HEK293 (cell line): ENCODE results near the gene ABCC10.
"Not testable (repeated sequence)": the region's sequence is repeated elsewhere in the genome, so short reads cannot be mapped to it uniquely, and the experiment has no call there.

Experiments
- CTCF ChIA-PET: fragments of 350-600 bp; formaldehyde crosslinking; extraction: SDS; loops from one replicate; lab custom pipeline; 2021; ENCODE audit warnings: antibody characterized with exemption; lab: Yijun Ruan, JAX
- POLR2A ChIA-PET: fragments of 300-600 bp; formaldehyde crosslinking; extraction: SDS; loops from one replicate; lab custom pipeline; 2020; ENCODE audit warnings: antibody characterized with exemption, inconsistent platforms; lab: Yijun Ruan, JAX
- H3K27ac ChIP-seq: fragments of 200-500 bp; sonication (Bioruptor generic); 2 replicates; pipeline ENCODE4 v1.5.1; 2014; ENCODE audit warnings: low read depth, low read length, control low read depth, inconsistent platforms; ENCODE audit errors: extremely low read depth
- H3K36me3 ChIP-seq, 2 experiments: fragments of 200-500 bp in 1 of 2; sonication (Bioruptor generic) in 1 of 2; 1 replicate in 1 of 2; 2 replicates in 1 of 2; pipeline ENCODE4 v1.5.1; 2014 to 2017; ENCODE audit warnings: inconsistent platforms in 2 of 2, low read length in 2 of 2; ENCODE audit not compliant: control insufficient read depth in 2 of 2, insufficient read depth in 1 of 2
- H3K4me1 ChIP-seq: fragments of 200-500 bp; sonication (Bioruptor generic); 2 replicates; pipeline ENCODE4 v1.5.1; 2014; ENCODE audit warnings: mild to moderate bottlenecking, low read length, inconsistent platforms; ENCODE audit not compliant: control insufficient read depth, insufficient read depth
- H3K4me3 ChIP-seq: 2 replicates; pipeline ENCODE4 v1.5.1; 2011; ENCODE audit warnings: low read depth, mild to moderate bottlenecking, control low read depth, low read length, moderate library complexity
- H3K9me3 ChIP-seq: fragments of 200-500 bp; sonication (Bioruptor generic); 2 replicates; pipeline ENCODE4 v1.5.1; 2014; ENCODE audit warnings: low read depth, low read length, inconsistent platforms; ENCODE audit not compliant: control insufficient read depth, insufficient read depth
- EGR2 ChIP-seq: fragments of 450-650 bp; formaldehyde crosslinking; IDR thresholded peaks from 2 replicates; pipeline ENCODE4 v1.5.1; 2016; ENCODE audit warnings: low read depth, missing biosample characterization, missing genetic modification characterization
- GLIS1 ChIP-seq: fragments of 450-650 bp; formaldehyde crosslinking; IDR thresholded peaks from 2 replicates; pipeline ENCODE4 v1.5.1; 2016; ENCODE audit warnings: missing biosample characterization, missing genetic modification characterization
- OSR2 ChIP-seq: fragments of 450-650 bp; formaldehyde crosslinking; IDR thresholded peaks from 2 replicates; pipeline ENCODE4 v1.5.1; 2016; ENCODE audit warnings: missing biosample characterization, missing genetic modification characterization
- SP3 ChIP-seq: fragments of 450-650 bp; formaldehyde crosslinking; IDR thresholded peaks from 2 replicates; pipeline ENCODE4 v1.5.1; 2016; ENCODE audit warnings: missing biosample characterization, missing genetic modification characterization
- TCF7L2 ChIP-seq: IDR thresholded peaks from 2 replicates; pipeline ENCODE4 v1.6.1; 2011; ENCODE audit warnings: low read depth, mild to moderate bottlenecking, inconsistent platforms, low read length, moderate library complexity, borderline replicate concordance
- TRIM28 ChIP-seq: IDR thresholded peaks from 2 replicates; pipeline ENCODE4 v1.6.1; 2011; ENCODE audit warnings: low read length, control low read depth, borderline replicate concordance
- ZFHX2 ChIP-seq: fragments of 450-650 bp; formaldehyde crosslinking; conservative IDR thresholded peaks from 2 replicates; pipeline ENCODE4 v1.5.1; 2016; ENCODE audit warnings: missing biosample characterization, missing genetic modification characterization
- ZIC2 ChIP-seq: fragments of 450-650 bp; formaldehyde crosslinking; IDR thresholded peaks from 2 replicates; pipeline ENCODE4 v1.5.1; 2016; ENCODE audit warnings: missing biosample characterization, missing genetic modification characterization
- ZNF335 ChIP-seq: fragments of 450-650 bp; formaldehyde crosslinking; conservative IDR thresholded peaks from 2 replicates; pipeline ENCODE4 v1.5.1; 2016; ENCODE audit warnings: missing biosample characterization, missing genetic modification characterization
- ZNF366 ChIP-seq: fragments of 450-650 bp; formaldehyde crosslinking; conservative IDR thresholded peaks from 2 replicates; pipeline ENCODE4 v1.5.1; 2016; ENCODE audit warnings: missing biosample characterization, missing genetic modification characterization
- ZNF501 ChIP-seq: fragments of 450-650 bp; formaldehyde crosslinking; IDR thresholded peaks from 2 replicates; pipeline ENCODE4 v1.5.1; 2016; ENCODE audit warnings: missing biosample characterization, missing genetic modification characterization
- ZNF521 ChIP-seq: fragments of 450-650 bp; formaldehyde crosslinking; IDR thresholded peaks from 2 replicates; pipeline ENCODE4 v1.5.1; 2017; ENCODE audit warnings: missing biosample characterization, mild to moderate bottlenecking, missing genetic modification characterization
- ZNF76 ChIP-seq: fragments of 450-650 bp; formaldehyde crosslinking; IDR thresholded peaks from 2 replicates; pipeline ENCODE4; 2016; ENCODE audit warnings: low read depth, missing biosample characterization, missing genetic modification characterization, borderline replicate concordance
- TF ChIP-seq, protein P1 (sequence below): fragments of 450-650 bp; formaldehyde crosslinking; IDR thresholded peaks from 2 replicates; pipeline ENCODE4 v1.5.1; 2016; ENCODE audit warnings: missing biosample characterization, missing genetic modification characterization
- TF ChIP-seq, protein P2 (sequence below): fragments of 450-650 bp; IDR thresholded peaks from 2 replicates; pipeline ENCODE4 v1.5.1; 2018; ENCODE audit warnings: missing biosample characterization, mild to moderate bottlenecking, missing genetic modification characterization
- TF ChIP-seq, protein P3 (sequence below): fragments of 450-650 bp; formaldehyde crosslinking; IDR thresholded peaks from 2 replicates; pipeline ENCODE4 v1.5.1; 2017; ENCODE audit warnings: missing biosample characterization, missing genetic modification characterization
- TF ChIP-seq, protein P4 (sequence below): fragments of 450-650 bp; formaldehyde crosslinking; IDR thresholded peaks from 2 replicates; pipeline ENCODE4 v1.5.1; 2017; ENCODE audit warnings: missing biosample characterization, missing genetic modification characterization
- TF ChIP-seq, protein P5 (sequence below): fragments of 450-650 bp; formaldehyde crosslinking; IDR thresholded peaks from 2 replicates; pipeline ENCODE4 v1.5.1; 2017; ENCODE audit warnings: missing biosample characterization, missing genetic modification characterization

The ABCC10 gene

DNA sequence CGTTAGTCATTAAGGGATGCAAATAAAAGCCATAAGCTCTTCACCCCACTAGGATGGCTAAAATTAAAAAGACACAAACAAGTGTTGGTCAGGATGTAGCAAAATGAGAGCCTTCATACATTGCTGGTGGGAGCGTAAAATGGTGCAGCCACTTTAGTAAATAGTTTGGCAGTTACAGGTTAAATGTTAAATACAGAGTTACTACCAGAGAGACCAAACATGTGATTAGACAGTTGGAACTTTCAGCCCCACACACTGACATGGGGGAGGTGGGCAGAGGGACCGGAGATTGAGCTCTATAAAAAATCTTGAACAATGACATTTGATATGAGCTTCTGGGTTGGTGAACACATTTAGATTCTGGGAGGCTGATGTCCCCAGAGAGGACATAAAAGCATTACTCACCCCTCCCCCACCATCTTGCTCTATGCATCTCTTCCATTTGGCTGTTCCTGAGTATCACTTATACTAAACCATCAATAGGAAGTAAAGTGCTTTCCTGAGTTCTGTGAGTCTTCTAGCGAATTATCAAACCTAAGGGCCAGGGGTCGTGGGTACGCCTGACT, 37.5 kb upstream of the ABCC10 start (continued):
- 0 out of 2 replicates have a peak, but pooled peaks have one; percentile 20 for TF ChIP-seq OSR2 (tag by site-specific recombination)
- TF ChIP-seq, protein P1, sequence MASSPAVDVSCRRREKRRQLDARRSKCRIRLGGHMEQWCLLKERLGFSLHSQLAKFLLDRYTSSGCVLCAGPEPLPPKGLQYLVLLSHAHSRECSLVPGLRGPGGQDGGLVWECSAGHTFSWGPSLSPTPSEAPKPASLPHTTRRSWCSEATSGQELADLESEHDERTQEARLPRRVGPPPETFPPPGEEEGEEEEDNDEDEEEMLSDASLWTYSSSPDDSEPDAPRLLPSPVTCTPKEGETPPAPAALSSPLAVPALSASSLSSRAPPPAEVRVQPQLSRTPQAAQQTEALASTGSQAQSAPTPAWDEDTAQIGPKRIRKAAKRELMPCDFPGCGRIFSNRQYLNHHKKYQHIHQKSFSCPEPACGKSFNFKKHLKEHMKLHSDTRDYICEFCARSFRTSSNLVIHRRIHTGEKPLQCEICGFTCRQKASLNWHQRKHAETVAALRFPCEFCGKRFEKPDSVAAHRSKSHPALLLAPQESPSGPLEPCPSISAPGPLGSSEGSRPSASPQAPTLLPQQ (tag by site-specific recombination) = no peak
- TF ChIP-seq, protein P2, sequence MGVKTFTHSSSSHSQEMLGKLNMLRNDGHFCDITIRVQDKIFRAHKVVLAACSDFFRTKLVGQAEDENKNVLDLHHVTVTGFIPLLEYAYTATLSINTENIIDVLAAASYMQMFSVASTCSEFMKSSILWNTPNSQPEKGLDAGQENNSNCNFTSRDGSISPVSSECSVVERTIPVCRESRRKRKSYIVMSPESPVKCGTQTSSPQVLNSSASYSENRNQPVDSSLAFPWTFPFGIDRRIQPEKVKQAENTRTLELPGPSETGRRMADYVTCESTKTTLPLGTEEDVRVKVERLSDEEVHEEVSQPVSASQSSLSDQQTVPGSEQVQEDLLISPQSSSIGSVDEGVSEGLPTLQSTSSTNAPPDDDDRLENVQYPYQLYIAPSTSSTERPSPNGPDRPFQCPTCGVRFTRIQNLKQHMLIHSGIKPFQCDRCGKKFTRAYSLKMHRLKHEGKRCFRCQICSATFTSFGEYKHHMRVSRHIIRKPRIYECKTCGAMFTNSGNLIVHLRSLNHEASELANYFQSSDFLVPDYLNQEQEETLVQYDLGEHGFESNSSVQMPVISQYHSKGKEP (tag by site-specific recombination) = no peak

DNA sequence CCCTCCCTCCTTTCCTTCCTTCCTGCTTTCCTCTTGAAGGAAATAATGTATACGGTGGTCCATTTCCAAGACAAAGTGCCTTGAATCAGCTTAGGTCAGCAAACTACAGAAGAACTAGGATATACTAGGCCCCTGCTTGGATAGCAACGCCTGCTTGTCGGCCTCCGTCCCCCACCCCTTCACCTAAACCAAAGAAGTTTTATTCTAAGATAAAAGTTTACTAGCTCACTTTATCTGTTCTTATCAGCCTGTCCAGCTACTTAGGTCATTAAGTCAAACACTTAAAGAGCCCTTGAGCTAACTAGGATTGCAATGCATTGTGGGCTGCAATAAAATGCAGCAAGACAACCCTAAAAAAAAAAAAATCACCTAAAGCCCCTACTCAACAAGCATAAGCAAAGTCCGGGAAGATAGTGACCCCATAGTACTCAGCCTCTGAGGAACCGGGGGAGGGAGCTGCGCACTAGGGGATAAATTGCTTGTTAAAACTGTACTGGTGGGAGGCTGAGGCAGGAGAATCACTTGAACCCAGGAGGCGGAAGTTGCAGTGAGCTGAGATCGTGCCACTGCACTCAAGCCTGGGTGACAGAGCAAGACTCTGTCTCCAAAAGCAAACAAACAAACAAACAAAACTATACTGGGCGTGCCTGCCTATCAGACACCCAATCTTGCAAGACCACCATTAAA, 36.4 kb upstream of the ABCC10 start:
- H3K4me3 ChIP-seq, H3K36me3 ChIP-seq, H3K9me3 ChIP-seq, H3K27ac ChIP-seq: not testable (repeated sequence)
- peaks cover 14% of the 10 kb centered on the region for H3K4me1 ChIP-seq
- TF ChIP-seq GLIS1 (peak; percentile 58), ZIC2 (tag by site-specific recombination) (peak; percentile 71), ZFHX2 (tag by site-specific recombination) (peak; percentile 76), TRIM28 (peak; percentile 88), ZNF366 (0 out of 2 replicates have a peak, but pooled peaks have one; percentile 40), ZNF76 (tag by site-specific recombination) (peak; percentile 59; the same call in 1 of the 2 replicates), TCF7L2 (peak; percentile 73), ZNF335 (tag by site-specific recombination) (0 out of 2 replicates have a peak, but pooled peaks have one; percentile 20), EGR2 (tag by site-specific recombination) (peak; percentile 84)
- TF ChIP-seq, protein P3, sequence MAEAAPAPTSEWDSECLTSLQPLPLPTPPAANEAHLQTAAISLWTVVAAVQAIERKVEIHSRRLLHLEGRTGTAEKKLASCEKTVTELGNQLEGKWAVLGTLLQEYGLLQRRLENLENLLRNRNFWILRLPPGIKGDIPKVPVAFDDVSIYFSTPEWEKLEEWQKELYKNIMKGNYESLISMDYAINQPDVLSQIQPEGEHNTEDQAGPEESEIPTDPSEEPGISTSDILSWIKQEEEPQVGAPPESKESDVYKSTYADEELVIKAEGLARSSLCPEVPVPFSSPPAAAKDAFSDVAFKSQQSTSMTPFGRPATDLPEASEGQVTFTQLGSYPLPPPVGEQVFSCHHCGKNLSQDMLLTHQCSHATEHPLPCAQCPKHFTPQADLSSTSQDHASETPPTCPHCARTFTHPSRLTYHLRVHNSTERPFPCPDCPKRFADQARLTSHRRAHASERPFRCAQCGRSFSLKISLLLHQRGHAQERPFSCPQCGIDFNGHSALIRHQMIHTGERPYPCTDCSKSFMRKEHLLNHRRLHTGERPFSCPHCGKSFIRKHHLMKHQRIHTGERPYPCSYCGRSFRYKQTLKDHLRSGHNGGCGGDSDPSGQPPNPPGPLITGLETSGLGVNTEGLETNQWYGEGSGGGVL (tag by site-specific recombination) = peak; percentile 28; the same call in 1 of the 2 replicates
- TF ChIP-seq, protein P2 (tag by site-specific recombination) = peak; percentile 19
- ChIA-PET POLR2A (interaction anchor here (0.5 to 1.3 kb wide), 2 partner anchors 21 to 25 kb away, joined by 4 read pairs; partner anchors contain the start of gene ZNF318), CTCF (interaction anchor here (0.9 to 1.7 kb wide), 3 partner anchors 14 to 127 kb away, joined by 3 to 7 read pairs (median 3); no protein-coding TSS in a partner anchor)

DNA sequence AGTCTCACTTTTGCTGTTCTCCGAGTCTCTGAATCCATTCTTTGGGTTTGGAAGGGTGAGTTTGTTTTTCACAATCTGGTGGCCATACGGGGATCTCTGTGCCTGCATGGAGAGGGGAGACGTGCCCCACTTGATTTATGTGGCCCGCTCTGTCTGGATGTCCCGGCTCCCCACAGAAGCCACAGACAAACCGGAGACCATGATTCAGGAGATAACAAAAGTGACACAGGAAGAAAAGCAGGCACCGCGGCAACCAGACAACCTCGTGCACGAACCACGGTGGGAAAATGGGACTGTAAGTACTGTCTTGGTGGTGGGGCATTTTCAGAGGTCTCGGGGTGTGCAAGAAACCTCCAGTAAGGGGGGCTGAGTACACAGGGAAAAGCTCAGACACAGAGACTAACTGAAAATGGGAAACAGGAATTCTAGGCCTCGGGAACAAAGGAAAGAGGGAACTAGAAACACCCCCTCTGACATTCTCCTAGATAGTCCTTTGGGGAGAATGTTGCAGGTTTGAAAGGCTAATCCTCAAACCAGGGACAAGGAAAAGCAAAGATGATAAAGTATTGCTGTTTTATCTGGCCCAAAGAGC, 35.8 kb upstream of the ABCC10 start:
- Histone ChIP-seq H3K27ac (no peak overlapping the region), H3K36me3 (no peaks in the 10 kb centered on the region), H3K9me3 (no peaks in the 10 kb centered on the region), H3K4me3 (no peak overlapping the region), H3K4me1 (peaks cover 14% of the 10 kb centered on the region)
- ChIA-PET POLR2A (interaction anchor here (0.5 to 1.3 kb wide), 2 partner anchors 22 to 24 kb away, joined by 4 read pairs; partner anchors contain the start of gene ZNF318), CTCF (interaction anchor here (0.6 to 0.9 kb wide), 2 partner anchors 22 to 57 kb away, joined by 3 to 6 read pairs; no protein-coding TSS in a partner anchor)
- TF ChIP-seq ZNF521 (tag by site-specific recombination) (no peak), SP3 (tag by site-specific recombination) (no peak), ZNF501 (no peak)
- TF ChIP-seq, protein P4, sequence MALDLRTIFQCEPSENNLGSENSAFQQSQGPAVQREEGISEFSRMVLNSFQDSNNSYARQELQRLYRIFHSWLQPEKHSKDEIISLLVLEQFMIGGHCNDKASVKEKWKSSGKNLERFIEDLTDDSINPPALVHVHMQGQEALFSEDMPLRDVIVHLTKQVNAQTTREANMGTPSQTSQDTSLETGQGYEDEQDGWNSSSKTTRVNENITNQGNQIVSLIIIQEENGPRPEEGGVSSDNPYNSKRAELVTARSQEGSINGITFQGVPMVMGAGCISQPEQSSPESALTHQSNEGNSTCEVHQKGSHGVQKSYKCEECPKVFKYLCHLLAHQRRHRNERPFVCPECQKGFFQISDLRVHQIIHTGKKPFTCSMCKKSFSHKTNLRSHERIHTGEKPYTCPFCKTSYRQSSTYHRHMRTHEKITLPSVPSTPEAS = no peak
- TF ChIP-seq, protein P5, sequence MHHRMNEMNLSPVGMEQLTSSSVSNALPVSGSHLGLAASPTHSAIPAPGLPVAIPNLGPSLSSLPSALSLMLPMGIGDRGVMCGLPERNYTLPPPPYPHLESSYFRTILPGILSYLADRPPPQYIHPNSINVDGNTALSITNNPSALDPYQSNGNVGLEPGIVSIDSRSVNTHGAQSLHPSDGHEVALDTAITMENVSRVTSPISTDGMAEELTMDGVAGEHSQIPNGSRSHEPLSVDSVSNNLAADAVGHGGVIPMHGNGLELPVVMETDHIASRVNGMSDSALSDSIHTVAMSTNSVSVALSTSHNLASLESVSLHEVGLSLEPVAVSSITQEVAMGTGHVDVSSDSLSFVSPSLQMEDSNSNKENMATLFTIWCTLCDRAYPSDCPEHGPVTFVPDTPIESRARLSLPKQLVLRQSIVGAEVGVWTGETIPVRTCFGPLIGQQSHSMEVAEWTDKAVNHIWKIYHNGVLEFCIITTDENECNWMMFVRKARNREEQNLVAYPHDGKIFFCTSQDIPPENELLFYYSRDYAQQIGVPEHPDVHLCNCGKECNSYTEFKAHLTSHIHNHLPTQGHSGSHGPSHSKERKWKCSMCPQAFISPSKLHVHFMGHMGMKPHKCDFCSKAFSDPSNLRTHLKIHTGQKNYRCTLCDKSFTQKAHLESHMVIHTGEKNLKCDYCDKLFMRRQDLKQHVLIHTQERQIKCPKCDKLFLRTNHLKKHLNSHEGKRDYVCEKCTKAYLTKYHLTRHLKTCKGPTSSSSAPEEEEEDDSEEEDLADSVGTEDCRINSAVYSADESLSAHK = peak; percentile 58; the same call in 1 of the 2 replicates
